PC-3 (cell line): ENCODE data around the gene IGDCC3. TPM values are rescaled to one million over a fixed set of nuclear protein-coding genes. Genes with fewer than 3 reads are reported as not detected.

Experiments
- ATAC-seq: fragments of 200-7000 bp; cut with Tn5 transposase; 2 replicates; pipeline ENCODE4 v1.9.1; 2020; ENCODE audit warnings: mild to moderate bottlenecking, moderate library complexity
- BruUV-seq: library from RNA; stranded (reverse); fragments of 400-500 nt; replicated peaks from 2 replicates; lab custom pipeline; 2021; lab: Mats Ljungman, UMichigan
- CTCF ChIA-PET: fragments of 300-600 bp; sonication (Branson Sonifier 250); formaldehyde crosslinking; loops from one replicate; lab custom pipeline; 2022; ENCODE audit warnings: antibody characterized with exemption; lab: Charles Lee
- POLR2A ChIA-PET: fragments of 300-600 bp; sonication (Branson Sonifier 250); formaldehyde crosslinking; loops from one replicate; lab custom pipeline; 2022; ENCODE audit warnings: antibody characterized with exemption; ENCODE audit not compliant: unreplicated experiment; lab: Charles Lee
- DNase-seq: peaks from one replicate; pipeline ENCODE4 v3.0.0-alpha.2; 2015
- H2AFZ ChIP-seq: fragments of 300-600 bp; sonication (generic); 2 replicates; pipeline ENCODE4 v1.6.0; 2016; ENCODE audit warnings: antibody characterized with exemption, low read length
- H3F3A ChIP-seq: fragments of 300-600 bp; sonication (generic); one replicate; pipeline ENCODE4 v1.6.0; 2017; ENCODE audit warnings: antibody characterized with exemption, low read length, control low read depth, mild to moderate bottlenecking; ENCODE audit not compliant: unreplicated experiment
- H3K27ac ChIP-seq: fragments of 300-600 bp; sonication (generic); 2 replicates; pipeline ENCODE4 v1.5.1; 2016; ENCODE audit warnings: mild to moderate bottlenecking, low read length
- H3K27me3 ChIP-seq: fragments of 300-600 bp; sonication (generic); 2 replicates; pipeline ENCODE4 v1.6.1; 2016; ENCODE audit warnings: low read length, mixed read lengths
- H3K36me3 ChIP-seq: fragments of 300-600 bp; sonication (generic); 2 replicates; pipeline ENCODE4 v1.6.1; 2016; ENCODE audit warnings: low read depth, mixed run types, low read length, mixed read lengths
- H3K4me1 ChIP-seq: fragments of 300-600 bp; sonication (generic); 2 replicates; pipeline ENCODE4 v1.5.1; 2016; ENCODE audit warnings: low read length; ENCODE audit not compliant: insufficient read depth
- H3K4me2 ChIP-seq: fragments of 300-600 bp; sonication (generic); 2 replicates; pipeline ENCODE4 v1.6.0; 2016; ENCODE audit warnings: low read length
- H3K4me3 ChIP-seq: fragments of 300-600 bp; sonication (generic); 2 replicates; pipeline ENCODE4 v1.5.1; 2016; ENCODE audit warnings: mild to moderate bottlenecking, low read length, mixed read lengths
- H3K79me2 ChIP-seq: fragments of 300-600 bp; sonication (generic); 2 replicates; pipeline ENCODE4 v1.6.1; 2017; ENCODE audit warnings: low read length, mixed read lengths
- H3K9ac ChIP-seq: fragments of 300-600 bp; sonication (generic); 2 replicates; pipeline ENCODE4 v1.6.0; 2016; ENCODE audit warnings: mild to moderate bottlenecking, low read length
- H3K9me2 ChIP-seq: fragments of 300-600 bp; sonication (generic); replicated peaks from 2 replicates; pipeline ENCODE4 v1.6.1; 2016; ENCODE audit warnings: mixed run types, low read length, mixed read lengths
- H3K9me3 ChIP-seq: fragments of 300-600 bp; sonication (generic); 2 replicates; pipeline ENCODE4 v1.6.1; 2016; ENCODE audit warnings: low read length, mixed read lengths
- H4K20me1 ChIP-seq: fragments of 300-600 bp; sonication (generic); 2 replicates; pipeline ENCODE4 v1.6.1; 2016; ENCODE audit warnings: low read length, mixed read lengths
- EZH2 ChIP-seq: fragments of 300-600 bp; sonication (generic); IDR thresholded peaks from one replicate; pipeline ENCODE4 v1.6.1; 2017; ENCODE audit warnings: antibody characterized with exemption, mild to moderate bottlenecking, low read length; ENCODE audit not compliant: unreplicated experiment
- EZH2phosphoT487 ChIP-seq: fragments of 300-600 bp; sonication (generic); IDR thresholded peaks from 2 replicates; pipeline ENCODE4 v1.6.1; 2018; ENCODE audit warnings: mild to moderate bottlenecking, antibody characterized with exemption, low read length, borderline replicate concordance
- intact Hi-C: fragments of 100-400 bp; cut with micrococcal nuclease; formaldehyde crosslinking; loops from 2 replicates; pipeline ENCODE4 v1.9.0; 2023
- total RNA-seq: library from RNA; depleted of rRNA; stranded (reverse); fragments of >200 nt; gene quantifications from 2 replicates; pipeline ENCODE4 v1.2.3, GENCODE V29; 2014
- TF ChIP-seq, protein P1 (sequence below): fragments of 300-600 bp; sonication (generic); conservative IDR thresholded peaks from 2 replicates; pipeline ENCODE4 v1.5.1; 2017; ENCODE audit warnings: antibody characterized with exemption, low read depth, mild to moderate bottlenecking, low read length

IGDCC3 gene
- total RNA-seq, 1 experiment from 2014 or later: not detected

DNA sequence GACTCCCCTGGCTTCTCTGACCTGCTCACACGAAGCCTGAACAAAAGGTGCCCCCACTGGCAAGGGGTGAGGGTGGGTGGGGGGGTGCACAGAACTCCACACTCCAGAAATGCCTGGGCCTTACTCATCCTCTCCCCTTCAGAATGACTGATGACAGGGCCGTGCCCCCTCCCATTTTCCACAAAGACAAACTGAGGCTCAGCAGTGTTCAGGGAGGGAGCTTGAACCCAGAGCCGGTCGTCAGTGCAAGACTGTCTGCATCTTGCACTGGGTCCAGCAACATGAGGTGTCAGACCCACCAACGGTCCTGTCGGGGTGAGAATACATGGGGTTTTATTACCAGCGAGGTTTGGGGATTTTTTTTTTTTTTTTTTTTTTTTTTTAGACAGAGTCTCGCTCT, 15.3 kb downstream of the IGDCC3 start:
- H3K9ac ChIP-seq: no peak overlapping the region
- ATAC-seq (no peak), DNase-seq (no peak)
- H3K9me2 ChIP-seq: no peaks in the 10 kb centered on the region
- H3K4me2 ChIP-seq: no peak overlapping the region
- H3K4me3 ChIP-seq: no peak overlapping the region
- no peaks in the 10 kb centered on the region for H3K9me3 ChIP-seq
- no peaks in the 10 kb centered on the region for H3F3A ChIP-seq
- no peak overlapping the region for H2AFZ ChIP-seq
- no peaks in the 10 kb centered on the region for H3K79me2 ChIP-seq
- CTCF ChIA-PET: no interaction called here
- no peak overlapping the region for H3K27ac ChIP-seq
- no peaks in the 10 kb centered on the region for H3K36me3 ChIP-seq
- intact Hi-C loops: no loop called here
- no TSS peak for BruUV-seq
- POLR2A ChIA-PET: no interaction called here
- TF ChIP-seq, protein P1, sequence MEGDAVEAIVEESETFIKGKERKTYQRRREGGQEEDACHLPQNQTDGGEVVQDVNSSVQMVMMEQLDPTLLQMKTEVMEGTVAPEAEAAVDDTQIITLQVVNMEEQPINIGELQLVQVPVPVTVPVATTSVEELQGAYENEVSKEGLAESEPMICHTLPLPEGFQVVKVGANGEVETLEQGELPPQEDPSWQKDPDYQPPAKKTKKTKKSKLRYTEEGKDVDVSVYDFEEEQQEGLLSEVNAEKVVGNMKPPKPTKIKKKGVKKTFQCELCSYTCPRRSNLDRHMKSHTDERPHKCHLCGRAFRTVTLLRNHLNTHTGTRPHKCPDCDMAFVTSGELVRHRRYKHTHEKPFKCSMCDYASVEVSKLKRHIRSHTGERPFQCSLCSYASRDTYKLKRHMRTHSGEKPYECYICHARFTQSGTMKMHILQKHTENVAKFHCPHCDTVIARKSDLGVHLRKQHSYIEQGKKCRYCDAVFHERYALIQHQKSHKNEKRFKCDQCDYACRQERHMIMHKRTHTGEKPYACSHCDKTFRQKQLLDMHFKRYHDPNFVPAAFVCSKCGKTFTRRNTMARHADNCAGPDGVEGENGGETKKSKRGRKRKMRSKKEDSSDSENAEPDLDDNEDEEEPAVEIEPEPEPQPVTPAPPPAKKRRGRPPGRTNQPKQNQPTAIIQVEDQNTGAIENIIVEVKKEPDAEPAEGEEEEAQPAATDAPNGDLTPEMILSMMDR: no peak
- TF ChIP-seq EZH2: no peak
- TF ChIP-seq EZH2phosphoT487: no peak
- peaks cover 8% of the 10 kb centered on the region for H3K4me1 ChIP-seq
- H4K20me1 ChIP-seq: no peaks in the 10 kb centered on the region
- no peaks in the 10 kb centered on the region for H3K27me3 ChIP-seq

DNA sequence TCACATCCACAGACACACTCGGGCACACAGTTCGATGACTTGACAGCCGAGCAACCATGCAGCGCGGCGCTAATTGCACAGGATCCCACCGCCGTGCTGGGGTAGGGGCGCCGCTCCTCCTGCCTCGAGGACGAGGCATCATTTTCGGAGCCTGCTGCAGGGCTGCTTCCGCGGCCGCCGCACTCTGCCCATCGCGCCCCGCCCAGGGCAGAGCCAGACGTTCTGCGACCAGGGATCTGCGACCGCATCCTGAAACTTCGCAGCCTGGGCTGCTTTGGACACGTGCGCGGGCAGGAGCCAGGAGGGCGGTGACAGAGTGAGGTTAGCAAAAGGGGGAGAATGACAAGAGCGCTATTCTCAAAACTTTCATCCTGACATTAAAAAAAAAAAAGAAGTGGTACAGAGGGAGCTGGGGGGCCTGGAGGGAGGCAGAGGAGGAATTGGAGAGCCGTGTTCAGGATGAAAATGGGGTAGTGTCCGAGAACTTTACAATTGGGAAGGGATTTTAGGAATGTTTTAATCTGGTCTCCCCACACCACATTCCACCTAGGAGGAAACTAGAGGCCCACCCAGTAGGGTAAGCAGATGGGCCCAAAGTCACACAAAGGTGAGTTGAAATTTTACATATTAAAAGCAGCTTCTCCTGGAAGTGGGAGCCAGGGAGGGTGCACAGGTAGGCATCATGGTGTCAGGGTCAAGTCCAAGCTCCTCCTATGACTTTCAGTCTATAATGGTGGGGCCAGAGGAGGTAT, 15.9 kb downstream of the IGDCC3 start:
- H3K9me2 ChIP-seq: no peaks in the 10 kb centered on the region
- no peaks in the 10 kb centered on the region for H4K20me1 ChIP-seq
- CTCF ChIA-PET: no interaction called here
- H3F3A ChIP-seq: no peaks in the 10 kb centered on the region
- BruUV-seq: no TSS peak
- H3K79me2 ChIP-seq: no peaks in the 10 kb centered on the region
- H3K4me1 ChIP-seq: peaks cover 8% of the 10 kb centered on the region
- TF ChIP-seq EZH2phosphoT487 (no peak), EZH2 (no peak)
- TF ChIP-seq, protein P1: no peak
- no peaks in the 10 kb centered on the region for H3K27me3 ChIP-seq
- H3K9me3 ChIP-seq: no peaks in the 10 kb centered on the region
- H3K4me2 ChIP-seq: no peak overlapping the region
- H3K36me3 ChIP-seq: no peaks in the 10 kb centered on the region
- H2AFZ ChIP-seq: no peak overlapping the region
- intact Hi-C loops: no loop called here
- H3K27ac ChIP-seq: no peak overlapping the region
- H3K9ac ChIP-seq: no peak overlapping the region
- no peak for DNase-seq
- H3K4me3 ChIP-seq: no peak overlapping the region
- ATAC-seq: no peak
- POLR2A ChIA-PET: no interaction called here

DNA sequence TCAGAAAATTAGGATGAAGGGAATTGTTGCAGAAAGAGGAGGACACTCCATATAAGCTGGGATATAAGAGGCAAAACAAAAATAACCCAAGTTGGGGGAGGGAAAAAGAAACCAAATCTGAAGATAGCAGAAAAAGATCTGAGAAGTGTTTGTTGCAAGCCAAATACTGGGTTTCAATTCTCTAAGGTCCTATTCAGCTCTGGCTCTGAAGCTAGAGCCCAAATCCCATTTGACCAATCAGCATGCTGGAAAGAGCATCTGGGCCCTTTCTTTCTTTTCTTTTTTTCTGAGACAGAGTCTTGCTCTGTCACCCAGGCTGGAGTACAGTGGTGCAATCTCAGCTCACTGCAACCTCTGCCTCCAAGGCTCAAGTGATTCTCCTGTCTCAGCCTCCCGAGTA, 17.3 kb downstream of the IGDCC3 start:
- Histone ChIP-seq H3F3A (no peaks in the 10 kb centered on the region), H3K4me1 (peaks cover 7% of the 10 kb centered on the region), H3K4me2 (no peak overlapping the region), H3K9me2 (no peaks in the 10 kb centered on the region), H3K27me3 (no peaks in the 10 kb centered on the region), H3K4me3 (no peak overlapping the region), H3K27ac (no peak overlapping the region), H2AFZ (no peak overlapping the region), H3K9ac (no peak overlapping the region), H3K9me3 (no peaks in the 10 kb centered on the region), H3K36me3 (no peaks in the 10 kb centered on the region), H3K79me2 (no peaks in the 10 kb centered on the region), H4K20me1 (no peaks in the 10 kb centered on the region)
- no peak for TF ChIP-seq EZH2
- TF ChIP-seq, protein P1: no peak
- TF ChIP-seq EZH2phosphoT487: no peak
- ChIA-PET CTCF (no interaction called here), POLR2A (no interaction called here)
- no peak for DNase-seq
- no TSS peak for BruUV-seq
- no peak for ATAC-seq
- intact Hi-C loops: no loop called here
